Stimulated activated CD4-positive, alpha-beta T cell treated with anti-CD3 and anti-CD28 coated beads, Interleukin-4, amount 100 ng/mL, for 24 hours (primary cell): ENCODE results near the gene ABCC4.
"Not testable (repeated sequence)": the region's sequence is repeated elsewhere in the genome, so short reads cannot be mapped to it uniquely, and the experiment has no call there.

Source experiments
- DNase-seq: peaks from one replicate; pipeline ENCODE4 v3.0.0-alpha.2; 2020

The ABCC4 gene

GRCh38 chr13:95191821-95192563, 109.3 kb downstream of the ABCC4 start:
- DNase-seq = peak; percentile 64

GRCh38 chr13:95188128-95188527, 113.1 kb downstream of the ABCC4 start:
- DNase-seq = no peak

GRCh38 chr13:95185851-95186250, 115.4 kb downstream of the ABCC4 start:
- peak; percentile 33 for DNase-seq

DNA sequence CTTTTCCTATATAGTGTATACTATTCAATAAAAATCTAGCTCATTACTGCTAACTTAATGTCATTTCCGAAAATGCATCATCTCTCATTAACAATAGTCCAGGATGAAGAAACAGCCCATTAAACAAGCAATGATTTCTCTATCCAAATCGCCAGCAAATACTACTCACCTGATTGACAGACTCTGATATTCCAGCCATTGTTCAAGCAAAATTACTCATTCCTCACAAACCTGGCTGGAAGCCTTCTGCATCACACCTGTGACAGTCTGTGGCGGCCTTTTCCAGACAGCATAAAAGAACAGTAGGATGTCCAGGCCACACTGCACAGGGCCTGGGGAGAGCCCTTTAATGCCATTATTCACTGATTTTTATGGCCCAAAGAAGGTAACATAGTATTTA, 115.9 kb downstream of the ABCC4 start:
- no peak for DNase-seq

DNA sequence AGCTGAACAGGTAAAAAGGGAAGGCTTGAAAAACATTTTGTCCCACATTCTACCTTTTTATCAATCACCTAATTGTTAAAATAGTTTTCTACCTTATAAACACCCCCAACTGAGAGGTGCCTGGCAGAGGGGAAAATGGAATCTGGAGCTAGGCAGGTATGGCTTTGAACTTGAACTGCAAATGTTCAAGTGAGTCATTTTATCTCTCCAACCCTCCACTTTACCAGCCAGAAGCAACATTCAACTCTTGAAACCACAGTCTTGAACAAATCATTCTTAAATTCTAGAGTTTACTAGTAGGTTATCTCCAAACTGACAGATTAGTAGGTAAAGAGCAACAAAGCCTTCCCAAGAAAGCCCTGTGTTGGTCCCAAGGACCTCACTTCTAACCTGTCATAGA, 116.9 kb downstream of the ABCC4 start:
- no peak for DNase-seq

DNA sequence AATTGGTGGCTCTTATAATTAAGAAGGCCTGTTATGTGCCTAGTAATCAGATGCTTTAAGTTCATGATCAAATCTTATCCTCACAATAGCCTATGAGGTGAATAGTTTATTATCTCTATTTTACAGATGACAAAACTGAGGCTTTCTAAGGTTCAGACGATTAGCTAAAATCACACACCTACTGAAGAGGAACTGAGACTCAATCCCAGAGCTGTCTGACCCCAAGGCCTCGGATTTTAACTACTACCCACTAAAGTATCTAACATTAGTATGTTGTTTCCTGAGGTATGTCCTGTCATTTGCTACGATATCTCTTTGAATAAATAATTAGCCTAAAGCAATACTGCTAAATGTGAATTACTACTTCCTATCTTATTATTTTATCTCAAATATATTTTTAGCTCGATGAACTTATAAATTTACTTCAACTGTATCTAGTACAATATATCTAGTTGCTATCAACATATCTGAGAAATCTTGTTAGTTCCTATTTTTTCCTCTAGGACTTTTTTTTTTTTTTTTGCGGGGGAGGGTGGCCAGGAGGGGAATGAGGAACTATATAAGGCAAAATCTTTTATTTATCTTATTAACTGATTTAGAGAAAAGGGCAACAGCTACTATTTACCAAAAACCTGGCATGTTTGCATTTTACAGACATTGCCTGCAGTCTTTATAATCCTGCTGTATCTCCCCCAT, 118.5 kb downstream of the ABCC4 start:
- no peak for DNase-seq

GRCh38 chr13:95181586-95181985, 119.7 kb downstream of the ABCC4 start:
- DNase-seq = no peak

DNA sequence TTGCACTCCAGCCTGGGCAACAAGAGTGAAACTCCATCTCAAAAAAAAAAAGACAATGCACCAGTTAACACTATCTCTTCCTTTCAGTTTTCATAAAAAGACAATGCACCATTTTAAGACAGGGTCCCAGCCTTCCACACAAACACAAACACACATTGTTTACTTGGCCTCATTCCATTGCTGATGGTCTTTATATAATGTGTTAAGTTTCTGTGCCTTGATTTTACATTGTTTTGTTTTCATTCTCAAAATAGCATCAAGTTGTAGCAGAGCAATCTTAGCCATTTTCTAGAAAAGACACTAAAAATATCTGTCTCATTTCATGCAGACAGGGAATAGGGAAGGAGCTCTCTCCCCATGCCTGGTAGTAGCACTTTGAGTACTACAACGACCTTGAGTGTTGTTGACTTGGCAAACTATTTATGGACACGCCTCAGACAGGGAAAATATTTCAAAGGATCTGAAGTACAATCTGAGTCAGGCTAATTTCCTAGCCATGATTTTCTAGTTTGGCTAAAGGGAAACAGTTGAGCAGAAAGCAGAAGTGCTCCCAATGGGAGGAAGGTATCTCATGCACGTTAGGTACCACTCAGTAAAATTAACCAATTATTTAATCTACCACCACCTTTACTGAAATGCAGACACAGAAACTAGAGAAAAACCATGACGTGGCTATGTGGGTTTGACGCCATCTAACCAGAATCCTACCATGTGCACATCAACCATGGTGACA, 120.6 kb downstream of the ABCC4 start:
- DNase-seq = no peak

GRCh38 chr13:95176611-95177259, 124.5 kb downstream of the ABCC4 start:
- DNase-seq = no peak

DNA sequence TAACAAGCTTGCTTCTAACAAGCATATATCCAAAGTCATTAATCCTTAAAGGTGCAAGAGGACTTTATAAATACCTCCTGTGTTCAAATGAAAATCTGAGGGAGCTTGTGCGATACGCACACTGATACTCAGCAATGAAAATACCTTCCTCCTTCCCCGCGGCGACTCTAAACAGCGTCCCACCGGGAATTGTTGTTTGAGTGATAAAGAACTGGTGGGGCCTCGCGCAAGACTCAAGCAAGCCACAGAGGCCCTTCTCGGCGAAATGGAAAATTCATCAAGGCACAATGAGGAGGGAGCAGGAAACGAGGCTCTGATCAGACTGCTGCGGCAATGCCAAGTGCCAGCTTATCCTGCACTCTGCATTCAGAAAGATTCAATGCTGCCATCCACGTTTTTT, 126.7 kb downstream of the ABCC4 start:
- DNase-seq = no peak

DNA sequence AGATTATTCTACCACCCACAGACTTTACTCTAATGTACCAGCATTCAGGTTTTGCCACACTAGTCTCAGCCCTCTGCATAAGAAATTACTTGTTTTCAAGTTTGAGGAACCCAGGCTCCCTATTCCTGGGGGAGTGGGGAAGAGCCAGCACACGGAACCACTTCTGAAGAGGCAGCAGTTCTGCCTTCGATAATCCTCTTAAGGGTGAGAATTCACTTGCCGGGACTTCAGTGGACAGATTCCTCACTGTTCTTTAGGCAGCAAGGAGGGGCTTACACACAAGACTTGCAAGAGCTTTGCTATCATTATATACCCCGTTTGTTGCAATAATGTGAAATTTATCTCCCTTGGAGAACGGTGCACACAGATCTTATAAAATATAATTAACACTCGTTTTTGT, 133.1 kb downstream of the ABCC4 start:
- DNase-seq = no peak

GRCh38 chr13:95167003-95167402, 134.2 kb downstream of the ABCC4 start:
- not testable (repeated sequence) for DNase-seq

- no peak for DNase-seq
These were observed 136.4 kb downstream of the ABCC4 start for GRCh38 chr13:95164830-95165229.

- no peak for DNase-seq
These were observed 140.9 kb downstream of the ABCC4 start for GRCh38 chr13:95160112-95160906.

DNA sequence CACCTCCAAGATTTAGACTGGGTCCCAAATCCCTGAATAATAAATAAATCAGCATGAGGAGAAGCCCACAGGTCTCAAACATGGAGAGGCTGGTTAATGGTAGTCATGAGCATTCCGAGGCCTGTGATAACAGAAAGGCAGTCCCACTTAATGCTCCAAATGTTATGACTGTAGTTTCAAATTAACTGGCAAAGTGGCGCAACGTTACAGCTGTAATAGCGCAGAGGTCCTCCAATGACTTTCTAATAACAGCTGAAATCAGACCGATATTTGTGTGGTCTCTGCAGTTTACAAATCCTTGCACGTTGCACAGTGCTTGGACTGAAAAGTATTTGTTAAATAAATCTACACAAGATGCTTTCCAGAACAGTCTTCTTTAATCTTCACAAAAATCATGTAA, 141.8 kb downstream of the ABCC4 start:
- no peak for DNase-seq

DNA sequence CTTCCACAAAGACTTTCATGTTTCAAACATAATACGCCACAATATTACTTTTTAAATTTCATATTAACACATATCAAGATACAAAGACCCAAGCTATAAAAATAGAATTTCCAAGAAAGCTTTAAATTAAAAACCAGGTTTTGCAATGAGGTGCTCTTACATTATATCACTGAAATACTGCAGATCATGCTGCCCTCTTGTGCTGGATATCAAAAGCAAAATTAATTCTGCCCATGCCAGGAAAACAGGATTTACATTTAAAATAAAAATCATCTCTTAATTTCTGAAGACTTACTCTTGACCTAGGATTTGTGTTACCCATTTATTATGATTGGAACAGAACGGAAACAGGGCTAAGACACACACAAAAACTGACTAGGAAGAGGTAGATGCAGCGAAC, 145.0 kb downstream of the ABCC4 start:
- no peak for DNase-seq

- DNase-seq = no peak
These were observed 145.7 kb downstream of the ABCC4 start for GRCh38 chr13:95155504-95155903.

DNA sequence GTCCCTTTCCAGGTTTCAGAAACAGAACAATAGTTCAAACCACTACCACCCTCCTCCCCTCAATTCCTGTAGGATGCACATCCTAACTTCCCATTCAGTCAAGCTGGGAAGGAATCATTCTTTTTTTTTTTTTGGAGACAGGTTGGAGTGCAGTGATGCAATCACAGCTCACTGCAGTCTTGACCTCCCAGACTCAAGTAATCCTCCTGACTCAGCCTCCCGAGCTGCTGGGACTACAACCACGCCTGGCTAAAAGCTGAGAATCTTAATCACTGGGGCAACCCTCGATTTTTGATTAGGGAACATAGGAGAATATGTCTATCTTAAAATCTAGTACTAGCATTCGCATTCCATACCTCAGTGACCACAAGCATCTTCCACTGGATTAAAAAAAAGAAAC, 146.2 kb downstream of the ABCC4 start:
- no peak for DNase-seq

DNA sequence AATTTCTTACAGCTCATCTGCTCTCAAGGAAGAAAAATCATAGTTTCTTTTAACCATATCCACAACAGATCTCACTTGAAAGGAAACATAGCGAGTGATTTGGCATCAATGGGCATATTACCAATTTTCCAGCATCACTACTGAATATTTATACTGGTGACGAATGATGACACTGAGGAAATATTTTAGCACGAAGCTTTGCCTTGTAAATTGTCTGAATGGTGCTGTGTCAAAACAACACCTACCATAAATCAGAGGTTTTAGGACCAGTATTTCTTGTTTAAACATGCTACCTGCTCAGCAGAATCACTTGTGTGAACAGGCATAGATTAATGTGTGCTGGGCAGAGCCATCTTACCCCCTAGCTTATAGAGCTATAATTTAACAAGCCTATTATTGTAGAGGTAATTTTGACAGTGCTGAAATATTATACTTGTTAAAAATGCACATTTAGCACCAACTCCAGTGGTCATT, 146.8 kb downstream of the ABCC4 start:
- no peak for DNase-seq

GRCh38 chr13:95153647-95154412, 147.4 kb downstream of the ABCC4 start:
- DNase-seq = no peak

DNA sequence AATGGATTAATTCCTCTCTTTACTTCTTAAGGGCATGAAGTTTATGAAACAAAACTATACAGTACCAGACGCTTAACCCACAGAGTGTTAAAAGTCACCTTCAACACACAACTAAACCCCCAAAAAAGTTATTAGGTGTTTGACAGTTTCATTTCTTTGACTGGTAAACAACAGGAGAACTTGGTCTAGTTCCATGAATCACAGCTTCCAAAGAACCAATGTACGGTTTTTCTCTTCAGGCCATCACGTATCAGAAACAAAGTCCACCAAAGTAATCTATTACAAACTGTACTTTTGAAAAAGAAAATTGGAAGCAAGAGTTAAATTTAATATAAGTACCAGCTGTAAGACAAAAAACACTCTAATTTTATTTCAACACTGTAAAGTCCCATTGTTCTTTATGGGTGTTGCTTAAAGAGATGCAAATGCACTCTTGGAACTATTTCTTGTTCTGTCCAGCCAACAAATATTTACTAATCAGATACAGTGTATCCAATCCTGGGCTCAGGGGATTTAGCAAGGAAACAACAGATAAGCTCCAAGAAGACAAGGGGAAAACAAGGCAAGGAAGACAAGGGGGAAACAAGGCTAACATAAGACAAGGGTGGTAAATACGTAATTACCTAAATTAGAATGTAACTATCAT, 149.2 kb downstream of the ABCC4 start:
- DNase-seq = no peak
